Glomerular visceral epithelial cell (primary cell): ENCODE results near the gene NCF1.
"Not testable (repeated sequence)": the region's sequence is repeated elsewhere in the genome, so short reads cannot be mapped to it uniquely, and the experiment has no call there.

Source experiments
- DNase-seq: peaks from one replicate; pipeline ENCODE4 v3.0.0-alpha.2; 2016; ENCODE audit errors: extremely low spot score

Gene NCF1

DNA sequence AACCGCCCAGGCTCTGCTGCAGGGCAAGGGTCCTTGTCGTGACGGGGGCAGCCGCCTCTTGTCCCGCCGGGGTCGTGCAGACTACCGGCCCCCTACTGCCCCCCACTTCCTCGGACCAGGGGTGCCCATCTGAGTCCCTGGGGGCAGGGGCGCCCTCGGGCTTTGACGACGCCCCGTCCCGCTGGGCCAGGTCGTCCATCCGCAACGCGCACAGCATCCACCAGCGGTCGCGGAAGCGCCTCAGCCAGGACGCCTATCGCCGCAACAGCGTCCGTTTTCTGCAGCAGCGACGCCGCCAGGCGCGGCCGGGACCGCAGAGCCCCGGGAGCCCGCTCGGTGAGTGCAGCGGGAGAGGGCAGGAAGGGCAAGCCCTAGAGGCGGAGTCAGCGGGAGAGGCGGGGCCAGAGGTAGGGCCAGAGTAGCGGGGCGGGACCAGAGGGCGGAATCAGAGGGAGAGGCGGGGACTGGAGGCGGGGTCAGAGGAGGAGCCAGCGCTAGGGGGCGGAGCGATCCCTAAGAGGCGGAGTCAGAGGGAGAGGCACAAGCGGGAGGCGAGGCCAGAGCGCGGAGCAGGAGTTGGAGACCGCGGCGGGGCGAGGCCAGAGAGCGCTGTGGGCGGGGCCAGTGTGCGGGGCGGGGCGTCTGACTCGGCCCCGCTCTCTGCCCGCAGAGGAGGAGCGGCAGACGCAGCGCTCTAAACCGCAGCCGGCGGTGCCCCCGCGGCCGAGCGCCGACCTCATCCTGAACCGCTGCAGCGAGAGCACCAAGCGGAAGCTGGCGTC, 14.7 kb downstream of the NCF1 start:
- DNase-seq = peak; percentile 89

DNA sequence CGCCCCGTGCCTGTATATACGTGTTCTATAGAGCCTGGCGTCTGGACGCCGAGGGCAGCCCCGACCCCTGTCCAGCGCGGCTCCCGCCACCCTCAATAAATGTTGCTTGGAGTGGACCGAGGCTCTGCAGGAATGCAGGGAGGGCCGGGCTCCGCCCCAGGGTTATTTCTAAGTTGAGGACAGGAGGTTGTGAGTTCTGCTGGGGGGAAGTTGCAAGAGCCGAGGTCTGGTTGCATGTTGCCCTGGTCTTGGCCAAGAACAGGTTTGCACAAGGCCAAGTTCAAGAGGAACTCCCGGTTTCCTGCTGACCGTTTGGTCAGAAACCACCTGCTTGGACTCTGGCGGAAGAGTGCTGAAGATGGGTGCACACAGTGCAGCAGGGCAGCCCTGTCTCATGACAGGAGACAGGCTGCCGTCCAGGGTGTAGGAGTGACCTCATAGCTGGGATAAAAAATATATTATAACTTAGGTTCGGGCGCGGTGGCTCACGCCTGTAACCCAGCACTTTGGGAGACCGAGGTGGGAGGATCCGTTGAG, 15.5 kb downstream of the NCF1 start:
- DNase-seq = not testable (repeated sequence)

- DNase-seq = not testable (repeated sequence)
Measured at GRCh38 chr7:74797848-74798622, 24.2 kb downstream of the NCF1 start.

DNA sequence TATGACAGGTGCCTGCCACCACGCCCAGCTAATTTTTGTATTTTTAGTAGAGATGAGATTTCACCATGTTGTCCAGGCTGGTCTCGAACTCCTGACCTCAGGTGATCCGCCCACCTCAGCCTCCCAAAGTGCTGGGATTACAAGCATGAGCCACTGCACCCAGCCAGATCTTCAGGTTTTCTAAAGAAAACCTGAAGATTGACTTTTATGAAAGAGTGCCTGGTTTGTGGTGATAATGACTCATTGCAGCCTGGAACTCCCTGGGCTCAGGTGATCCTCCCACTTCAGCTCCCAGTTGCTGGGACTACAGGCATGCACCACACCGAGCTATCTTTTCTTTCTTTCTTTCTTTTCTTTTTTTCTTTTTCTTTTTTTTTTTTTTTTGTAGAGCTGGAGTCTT, 24.8 kb downstream of the NCF1 start:
- not testable (repeated sequence) for DNase-seq

DNA sequence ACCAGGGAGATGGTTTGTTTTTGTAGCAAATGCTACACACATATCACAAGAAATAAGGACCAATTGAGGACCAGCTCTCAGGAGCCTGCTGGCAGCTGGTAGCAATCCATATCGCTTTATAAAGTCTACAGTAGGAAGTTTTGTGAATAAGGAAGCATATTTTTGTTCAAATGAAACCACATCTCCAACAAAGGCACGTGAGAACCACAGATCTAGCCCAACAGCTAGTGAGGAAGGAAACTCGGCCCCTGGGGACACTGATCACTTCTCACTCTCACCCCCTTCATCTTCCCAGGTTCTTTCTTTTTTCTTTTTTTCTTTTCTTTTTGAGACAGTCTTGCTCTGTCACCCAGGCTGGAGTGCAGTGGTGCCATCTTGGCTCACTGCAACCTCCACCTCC, 42.1 kb downstream of the NCF1 start:
- DNase-seq = not testable (repeated sequence)

- DNase-seq = not testable (repeated sequence)
Measured at GRCh38 chr7:74820146-74820805, 46.5 kb downstream of the NCF1 start.

DNA sequence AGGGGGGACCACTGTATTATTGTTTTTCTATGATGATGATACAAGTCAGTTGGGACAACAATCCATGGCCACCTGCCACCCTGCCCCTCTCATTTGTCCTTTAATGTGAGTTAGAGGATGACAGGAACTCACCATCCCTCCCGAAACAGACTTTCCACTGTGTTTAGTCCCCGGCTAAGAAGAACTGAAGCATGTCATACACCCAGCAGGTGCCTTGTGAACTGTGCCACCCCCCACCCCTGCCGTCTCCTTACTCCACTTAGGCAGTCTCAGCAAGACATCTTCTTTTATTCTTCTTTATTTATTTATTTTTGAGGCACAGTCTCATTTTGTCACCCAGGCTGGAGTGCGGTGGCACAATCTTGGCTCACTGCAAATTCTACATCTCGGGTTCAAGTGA, 47.4 kb downstream of the NCF1 start:
- not testable (repeated sequence) for DNase-seq

GRCh38 chr7:74829959-74830358, 56.1 kb downstream of the NCF1 start:
- DNase-seq = peak; percentile 1

DNA sequence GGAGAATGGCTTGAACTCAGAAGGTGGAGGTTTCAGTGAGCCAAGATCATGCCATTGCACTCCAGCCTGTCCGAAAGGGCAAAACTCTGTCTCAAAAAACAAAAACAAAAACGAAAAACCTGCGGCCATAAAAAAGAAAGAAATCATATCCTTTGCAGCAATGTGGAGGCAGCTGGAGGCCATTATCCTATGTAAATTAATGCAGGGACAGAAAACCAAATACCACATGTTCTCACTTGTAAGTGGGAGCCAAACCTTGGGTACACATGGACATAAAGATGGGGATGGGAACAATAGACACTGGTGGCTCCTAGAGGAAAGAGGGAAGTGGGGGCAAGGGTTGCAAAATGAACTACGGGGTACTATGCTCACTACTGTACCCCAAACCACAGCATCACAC, 56.6 kb downstream of the NCF1 start:
- not testable (repeated sequence) for DNase-seq
